K562 (cell line): ENCODE results near the gene UBASH3A. TPM values are rescaled to one million over a fixed set of nuclear protein-coding genes. Genes with fewer than 3 reads are reported as not detected.

Experiments used
- ATAC-seq: fragments of 200-7000 bp; cut with Tn5 transposase; 3 replicates; pipeline ENCODE4 v1.9.1; 2020; ENCODE audit warnings: moderate library complexity
- BruUV-seq: library from RNA; stranded (reverse); fragments of 400-500 nt; replicated peaks from 2 replicates; lab custom pipeline; 2021; lab: Mats Ljungman, UMichigan
- CTCF ChIA-PET: fragments of 300-600 bp; formaldehyde crosslinking; extraction: SDS; loops from one replicate; lab custom pipeline; 2021; ENCODE audit warnings: low intra/inter-chr PET ratio; lab: Yijun Ruan, JAX
- POLR2A ChIA-PET: fragments of 300-600, 350-650 bp; sonication (Branson Sonifier 250); formaldehyde crosslinking; extraction: SDS; loops from one replicate; lab custom pipeline; 2021; ENCODE audit warnings: antibody characterized with exemption, inconsistent platforms; lab: Yijun Ruan, JAX
- DNase-seq, 4 experiments: peaks; one replicate each; pipeline versions ENCODE4 v3.0.0 to v3.0.0-alpha.2; 2011 to 2018; ENCODE audit warnings: low spot score in 3 of 4, mixed read lengths in 3 of 4; ENCODE audit errors: extremely low read depth in 1 of 4
- FAIRE-seq: peaks from 2 replicates; lab custom pipeline; 2011; peaks lifted over from hg19 to GRCh38; lab: Jason Lieb, UNC
- H2AFZ ChIP-seq: 2 replicates; pipeline ENCODE4 v1.6.0; 2011; ENCODE audit warnings: low read depth, low read length, control low read depth, inconsistent platforms
- H3K27ac ChIP-seq: fragments of 200-600 bp; 3 replicates; pipeline ENCODE4 v1.8.0; 2011; ENCODE audit warnings: low read depth, mild to moderate bottlenecking, control low read depth, inconsistent platforms, low read length, moderate library complexity, mixed read lengths; ENCODE audit errors: extremely low read depth
- H3K27me3 ChIP-seq, 2 experiments: fragments of 300-600 bp in 1 of 2; 2 replicates in 1 of 2; 3 replicates in 1 of 2; pipeline versions ENCODE4 v1.6.0 to v1.8.0; 2011; ENCODE audit warnings: inconsistent platforms in 2 of 2, low read length in 2 of 2, mild to moderate bottlenecking in 1 of 2, mixed read lengths in 1 of 2, moderate library complexity in 1 of 2; ENCODE audit not compliant: control insufficient read depth in 2 of 2, insufficient read depth in 2 of 2
- H3K36me3 ChIP-seq: fragments of 300-600 bp; 3 replicates; pipeline ENCODE4 v1.8.0; 2011; ENCODE audit warnings: mild to moderate bottlenecking, low read length, inconsistent platforms; ENCODE audit not compliant: control insufficient read depth, insufficient read depth
- H3K4me1 ChIP-seq, 2 experiments: fragments of 200-600 bp in 1 of 2; replicated peaks in 1 of 2; 2 replicates in 1 of 2; 3 replicates in 1 of 2; pipeline versions ENCODE4 v1.5.1 to v1.8.0; 2011; ENCODE audit warnings: inconsistent platforms in 2 of 2, low read length in 2 of 2, mild to moderate bottlenecking in 1 of 2, mixed read lengths in 1 of 2, moderate library complexity in 1 of 2; ENCODE audit not compliant: control insufficient read depth in 2 of 2, insufficient read depth in 2 of 2
- H3K4me2 ChIP-seq: 2 replicates; pipeline ENCODE4 v1.6.1; 2011; ENCODE audit warnings: low read length, control low read depth, inconsistent platforms, mixed read lengths; ENCODE audit not compliant: insufficient read depth
- H3K4me3 ChIP-seq: fragments of 200-600 bp; sonication (generic), shearing (Covaris generic); 2 replicates; pipeline ENCODE4 v1.5.1; 2016; ENCODE audit warnings: control low read depth, inconsistent platforms
- H3K79me2 ChIP-seq: fragments of 200-600 bp; 3 replicates; pipeline ENCODE4 v1.8.0; 2011; ENCODE audit warnings: low read length, inconsistent platforms; ENCODE audit not compliant: control insufficient read depth, insufficient read depth
- H3K9ac ChIP-seq, 2 experiments: 2 replicates each; pipeline versions ENCODE4 v1.6.0 to v1.6.1; 2011; ENCODE audit warnings: low read depth in 2 of 2, low read length in 2 of 2, control low read depth in 1 of 2, inconsistent platforms in 1 of 2, mild to moderate bottlenecking in 1 of 2, mixed read lengths in 1 of 2; ENCODE audit not compliant: insufficient read depth in 1 of 2
- H3K9me1 ChIP-seq: one replicate; pipeline ENCODE4 v1.6.0; 2011; ENCODE audit warnings: inconsistent platforms, mild to moderate bottlenecking, low read length, moderate library complexity; ENCODE audit not compliant: control insufficient read depth, insufficient read depth
- H3K9me3 ChIP-seq: replicated peaks from 2 replicates; pipeline ENCODE4 v1.5.1; 2011; ENCODE audit warnings: low read depth, low read length, inconsistent platforms; ENCODE audit not compliant: control insufficient read depth, insufficient read depth
- H4K20me1 ChIP-seq: replicated peaks from 2 replicates; pipeline ENCODE4 v1.6.1; 2011; ENCODE audit warnings: low read length, inconsistent platforms, mixed read lengths; ENCODE audit not compliant: control insufficient read depth, insufficient read depth
- C11orf30 ChIP-seq: fragments of 450-650 bp; IDR thresholded peaks from 2 replicates; pipeline ENCODE4 v1.6.1; 2016; ENCODE audit warnings: low read depth, mild to moderate bottlenecking
- CXXC5 ChIP-seq: fragments of 250-450 bp; sonication (Bioruptor Pico); IDR thresholded peaks from 2 replicates; pipeline ENCODE4 v1.8.0; 2022; ENCODE audit warnings: inconsistent platforms, mild to moderate bottlenecking, moderate library complexity
- ESRRA ChIP-seq: fragments of 450-650 bp; IDR thresholded peaks from 2 replicates; pipeline ENCODE4 v1.6.1; 2014; ENCODE audit warnings: low read depth, mild to moderate bottlenecking, moderate library complexity, borderline replicate concordance
- FOSL1 ChIP-seq: fragments of 200-800 bp; sonication (Bioruptor generic); conservative IDR thresholded peaks from 2 replicates; pipeline ENCODE4 v1.6.1; 2016; ENCODE audit warnings: missing genetic modification characterization, missing compliant biosample characterization
- HDAC3 ChIP-seq: fragments of 450-650 bp; IDR thresholded peaks from 2 replicates; pipeline ENCODE4 v1.6.1; 2018; ENCODE audit warnings: borderline replicate concordance, mild to moderate bottlenecking, moderate library complexity; ENCODE audit not compliant: partially characterized antibody
- L3MBTL2 ChIP-seq: fragments of 450-650 bp; IDR thresholded peaks from 2 replicates; pipeline ENCODE4 v1.6.1; 2016; ENCODE audit warnings: mild to moderate bottlenecking, moderate library complexity
- MAFF ChIP-seq: IDR thresholded peaks from 2 replicates; pipeline ENCODE4 v1.6.1; 2012; ENCODE audit warnings: low read length, improper control_type of control experiment
- MAFG ChIP-seq: fragments of 450-650 bp; conservative IDR thresholded peaks from 2 replicates; pipeline ENCODE4 v1.6.1; 2016; ENCODE audit warnings: missing genetic modification characterization, missing compliant biosample characterization
- MAZ ChIP-seq, 2 experiments: fragments of 450-650 bp in 1 of 2; sonication (generic) in 1 of 2; formaldehyde crosslinking; IDR thresholded peaks in 1 of 2; conservative IDR thresholded peaks in 1 of 2; 2 replicates each; pipeline versions ENCODE4 v1.4.0 to v1.5.0; 2020; ENCODE audit warnings: mild to moderate bottlenecking in 1 of 2, missing genetic modification reagents in 1 of 2
- MITF ChIP-seq: IDR thresholded peaks from 2 replicates; pipeline ENCODE4 v1.6.1; 2014; ENCODE audit warnings: antibody characterized with exemption
- RAD21 ChIP-seq, 2 experiments: fragments of 250-450 bp in 1 of 2; fragments of 450-650 bp in 1 of 2; sonication (Bioruptor Pico) in 1 of 2; formaldehyde crosslinking in 1 of 2; IDR thresholded peaks in 1 of 2; conservative IDR thresholded peaks in 1 of 2; 2 replicates each; pipeline versions ENCODE4 v1.4.0 to v1.8.0; 2020 to 2022; ENCODE audit warnings: mild to moderate bottlenecking in 2 of 2, moderate library complexity in 1 of 2
- SMARCE1 ChIP-seq: fragments of 450-650 bp; IDR thresholded peaks from 2 replicates; pipeline ENCODE4 v1.7.1; 2016; ENCODE audit warnings: mild to moderate bottlenecking
- TEAD1 ChIP-seq, 2 experiments: fragments of 450-650 bp in 1 of 2; sonication (generic) in 1 of 2; formaldehyde crosslinking; IDR thresholded peaks; 2 replicates each; pipeline versions ENCODE4 v1.4.0 to v1.8.0; 2020 to 2022; ENCODE audit warnings: mild to moderate bottlenecking in 2 of 2, missing genetic modification reagents in 1 of 2
- ZNF354B ChIP-seq: fragments of 250-450 bp; sonication (Bioruptor Pico); IDR thresholded peaks from 2 replicates; pipeline ENCODE4 v1.4.0; 2020
- ZNF780A ChIP-seq: fragments of 250-450 bp; sonication (Bioruptor Pico); IDR thresholded peaks from 2 replicates; pipeline ENCODE4 v1.5.0; 2021; ENCODE audit warnings: mild to moderate bottlenecking
- WGBS: fragments of 100-300 bp; shearing (Covaris generic); methylation state at CpG from one replicate; pipeline ENCODE4 v1.1.6; 2016; ENCODE audit warnings: low coverage, mixed read lengths; ENCODE audit not compliant: insufficient coverage; ENCODE audit errors: missing lambda C conversion rate; 5-methylcytosine and 5-hydroxymethylcytosine counted together
- in situ Hi-C: fragments of 300-500 bp; cut with MboI; formaldehyde crosslinking; loops from 4 replicates; pipeline ENCODE4 v1.15.0; 2018; ENCODE audit warnings: inconsistent platforms, mixed read lengths
- intact Hi-C: fragments of 100-400 bp; cut with micrococcal nuclease; formaldehyde crosslinking; loops from 2 replicates; pipeline ENCODE4 v1.14.2; 2022
- polyA plus RNA-seq, 8 experiments: library from polyadenylated mRNA; depleted of rRNA in 4 of 8; stranded (reverse) in 5 of 8; unstranded in 3 of 8; fragments of >200 nt; fragmentation: Nextera tagmentation in 2 of 8; fragmentation: Illumina TruSeq in 1 of 8; extraction: Ambion mirVana in 2 of 8; extraction: Trizol in 1 of 8; gene quantifications; 2 replicates each; pipeline versions ENCODE4 v1.2.1 to v1.2.3, GENCODE V29; 2011 to 2014; ENCODE audit warnings: inconsistent platforms in 1 of 8, missing spikeins in 1 of 8
- total RNA-seq, 7 experiments: library from RNA; depleted of rRNA in 6 of 7; stranded (reverse); fragments of >200 nt in 6 of 7; fragmentation: Illumina TruSeq in 2 of 7; extraction: Trizol in 2 of 7; gene quantifications; 2 replicates each; pipeline versions ENCODE4 v1.2.1 to v1.2.3, GENCODE V29; 2011 to 2021; ENCODE audit warnings: low replicate concordance in 1 of 7
- TF ChIP-seq, protein P1 (sequence below): fragments of 450-650 bp; IDR thresholded peaks from 2 replicates; pipeline ENCODE4 v1.6.1; 2016; ENCODE audit warnings: low read depth, mild to moderate bottlenecking, moderate library complexity

The UBASH3A gene
- total and polyA plus RNA-seq, 9 of the 15 experiments (the other 6 are each of a cell fraction or from before 2014, with no cell fraction given) = 0.23 to 1.8 (median 1.1) TPM

DNA sequence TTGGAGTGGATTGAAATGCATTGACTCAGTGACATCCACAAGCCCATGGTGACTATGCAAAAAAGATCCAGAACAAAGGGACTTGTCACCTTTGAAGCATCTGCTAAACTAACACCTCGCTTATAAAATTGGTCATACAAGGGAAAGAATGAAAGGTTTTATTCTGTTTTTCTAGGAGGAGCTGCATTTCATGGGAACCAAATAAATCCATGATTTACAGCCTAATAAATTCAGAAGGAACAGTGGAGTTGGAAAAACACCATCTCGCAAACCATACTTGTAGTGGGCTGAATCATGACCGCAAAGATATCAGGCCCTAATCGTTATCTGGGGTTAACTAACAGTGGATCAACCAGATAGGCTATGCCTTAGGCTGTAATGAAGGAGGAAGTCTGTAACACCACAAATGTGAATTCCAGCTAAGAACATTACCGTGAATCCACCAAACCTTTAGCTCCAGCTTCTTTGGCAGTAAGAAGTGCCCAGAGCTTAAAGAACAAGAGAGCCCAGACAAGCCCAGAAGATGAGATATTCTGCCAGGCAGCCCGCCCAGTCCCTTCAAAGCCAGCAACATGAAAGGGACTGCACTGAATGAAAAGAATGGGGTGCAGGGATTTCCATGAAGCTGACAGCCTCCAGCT is 64.9 kb downstream of the UBASH3A start:
- Histone ChIP-seq H3K79me2 (no peaks in the 10 kb centered on the region), H3K36me3 (no peaks in the 10 kb centered on the region), H3K27me3 (peaks cover 17 to 19% of the 10 kb centered on the region in 2 experiments), H3K4me3 (no peak overlapping the region), H3K27ac (no peak overlapping the region), H3K9me1 (no peaks in the 10 kb centered on the region), H3K9me3 (no peaks in the 10 kb centered on the region), H3K9ac (no peak overlapping the region), H4K20me1 (no peaks in the 10 kb centered on the region), H3K4me2 (no peak overlapping the region), H3K4me1 (peaks cover 32 to 40% of the 10 kb centered on the region in 2 experiments), H2AFZ (no peak overlapping the region)
- TF ChIP-seq, protein P1, sequence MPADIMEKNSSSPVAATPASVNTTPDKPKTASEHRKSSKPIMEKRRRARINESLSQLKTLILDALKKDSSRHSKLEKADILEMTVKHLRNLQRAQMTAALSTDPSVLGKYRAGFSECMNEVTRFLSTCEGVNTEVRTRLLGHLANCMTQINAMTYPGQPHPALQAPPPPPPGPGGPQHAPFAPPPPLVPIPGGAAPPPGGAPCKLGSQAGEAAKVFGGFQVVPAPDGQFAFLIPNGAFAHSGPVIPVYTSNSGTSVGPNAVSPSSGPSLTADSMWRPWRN = peak; percentile 50; the same call in 1 of the 2 replicates
- no peak for TF ChIP-seq ZNF780A
- TF ChIP-seq RAD21 (CRISPR knock-in tag; conservative IDR thresholded peaks at IDR 0.05 in 1 of 2, IDR thresholded peaks at IDR 0.05 in 1 of 2) = no peak
- TF ChIP-seq TEAD1 (CRISPR knock-in tag; IDR thresholded peaks at IDR 0.05) = 0 out of 4 replicates have a peak, but pooled peaks of 1 of the 2 experiments have one; percentile 18
- TF ChIP-seq MAFG = peak; percentile 49
- 0 out of 2 replicates have a peak, but pooled peaks have one; percentile 21 for TF ChIP-seq FOSL1
- peak; percentile 27; the same call in 1 of the 2 replicates for TF ChIP-seq SMARCE1
- peak; percentile 67; the same call in 1 of the 2 replicates for TF ChIP-seq ESRRA
- TF ChIP-seq MAZ (CRISPR knock-in tag; conservative IDR thresholded peaks at IDR 0.05 in 1 of 2, IDR thresholded peaks at IDR 0.05 in 1 of 2) = peak in 1 of 2 experiments; percentile 39; a peak in 1 of 4 replicates
- 0 out of 2 replicates have a peak, but pooled peaks have one; percentile 7 for TF ChIP-seq MAFF
- peak; percentile 19; the same call in 1 of the 2 replicates for TF ChIP-seq L3MBTL2
- 0 out of 2 replicates have a peak, but pooled peaks have one; percentile 26 for TF ChIP-seq C11orf30
- TF ChIP-seq MITF = no peak
- TF ChIP-seq ZNF354B (CRISPR knock-in tag) = no peak
- TF ChIP-seq CXXC5 (CRISPR knock-in tag) = no peak
- TF ChIP-seq HDAC3 = no peak
- ATAC-seq (no peak), DNase-seq (no peak), FAIRE-seq (peak; percentile 26)
- ChIA-PET CTCF (no interaction called here), POLR2A (interaction anchor here (0.8 to 1.8 kb wide), 2 partner anchors 12 to 65 kb away, joined by 3 to 7 read pairs; partner anchors contain the start of gene UBASH3A)
- BruUV-seq = no TSS peak
- in situ Hi-C loops = loop anchor here (5.0 kb wide), 1 partner anchor 59 kb away; no protein-coding TSS in a partner anchor
- intact Hi-C loops = loop anchor here (5.0 kb wide), 1 partner anchor 69 kb away; no protein-coding TSS in a partner anchor
- 4% methylated on average over 6 of the region's 6 CpGs for whole genome bisulfite sequencing
